ENCODE results near the gene BACH2.
A peak's percentile ranks its signal among the peaks of the same experiment; 100 is the strongest.
"Not testable (repeated sequence)": the region's sequence is repeated elsewhere in the genome, so short reads cannot be mapped to it uniquely, and the experiment has no call there.

BACH2 gene

DNA sequence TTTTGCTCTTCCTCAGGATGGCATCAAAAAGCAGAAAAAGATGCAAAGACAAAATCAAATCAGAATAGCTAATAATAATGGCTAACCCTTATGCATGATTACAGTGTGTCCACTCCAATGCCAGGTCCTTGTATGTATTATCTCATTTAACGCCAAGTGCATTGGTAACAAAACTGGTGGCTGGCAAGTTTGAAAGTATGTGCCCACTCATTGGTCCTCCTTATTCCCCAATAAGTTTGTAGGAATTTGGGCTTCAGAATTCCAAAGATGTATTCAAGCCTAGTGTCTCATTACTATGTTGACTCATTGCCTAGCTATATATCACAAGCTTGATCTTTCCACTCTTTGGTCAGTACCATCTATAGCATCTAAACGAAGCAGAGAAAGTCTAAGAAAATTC, 205.8 kb downstream of the BACH2 start:
- no peak for DNase-seq

DNA sequence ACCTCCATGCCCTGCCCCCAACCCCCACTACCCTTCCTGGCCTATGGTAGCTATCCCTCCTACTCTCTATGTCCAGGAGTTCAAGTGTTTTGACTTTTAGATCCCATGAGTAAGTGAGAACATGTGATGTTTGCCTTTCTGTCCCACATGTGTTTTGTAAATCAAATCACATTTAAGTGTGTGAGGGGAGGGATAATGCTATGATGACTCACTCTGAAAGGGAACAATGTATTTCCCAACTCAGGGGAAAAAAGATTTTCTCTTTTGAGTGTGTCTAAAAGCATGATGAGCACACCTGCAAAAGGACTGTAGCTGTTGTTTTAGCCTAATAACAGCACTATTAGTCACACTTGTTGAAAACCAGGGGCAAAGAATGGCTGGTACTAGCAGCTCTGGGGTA, 208.6 kb downstream of the BACH2 start:
- peak; percentile 53 for DNase-seq

DNA sequence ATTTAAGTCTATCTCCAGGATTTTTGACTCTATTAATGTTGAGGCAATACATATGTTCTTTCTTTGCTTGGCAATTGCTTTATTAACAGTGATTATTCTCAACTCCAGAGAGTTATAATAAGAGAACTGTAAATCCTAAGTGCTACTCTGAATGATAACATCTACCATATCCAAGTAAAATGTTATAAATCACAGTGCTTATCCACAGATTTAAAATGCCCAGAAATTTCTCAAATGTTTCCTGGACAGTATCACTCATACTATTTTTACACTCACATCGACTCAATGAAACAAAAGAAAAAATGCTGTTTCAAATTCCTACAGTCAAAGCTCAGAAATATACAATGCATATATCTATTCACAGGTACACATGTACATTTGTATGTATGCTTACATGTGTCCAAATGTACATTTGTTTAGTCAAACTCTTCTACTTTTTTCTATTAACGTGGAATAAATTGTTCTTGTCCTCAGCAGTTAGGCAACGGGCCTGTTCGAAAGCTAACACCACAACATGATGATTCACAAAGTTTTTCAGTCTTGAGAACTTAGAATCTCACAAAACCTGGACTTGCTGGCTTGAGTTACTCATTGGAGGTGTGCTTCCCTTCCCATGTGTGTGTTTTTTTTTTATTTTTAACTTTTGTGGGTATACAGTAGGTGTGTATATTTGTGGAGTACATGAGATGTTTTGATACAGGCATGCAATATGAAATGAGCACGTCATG, 209.4 kb downstream of the BACH2 start:
- peak; percentile 33 for DNase-seq

DNA sequence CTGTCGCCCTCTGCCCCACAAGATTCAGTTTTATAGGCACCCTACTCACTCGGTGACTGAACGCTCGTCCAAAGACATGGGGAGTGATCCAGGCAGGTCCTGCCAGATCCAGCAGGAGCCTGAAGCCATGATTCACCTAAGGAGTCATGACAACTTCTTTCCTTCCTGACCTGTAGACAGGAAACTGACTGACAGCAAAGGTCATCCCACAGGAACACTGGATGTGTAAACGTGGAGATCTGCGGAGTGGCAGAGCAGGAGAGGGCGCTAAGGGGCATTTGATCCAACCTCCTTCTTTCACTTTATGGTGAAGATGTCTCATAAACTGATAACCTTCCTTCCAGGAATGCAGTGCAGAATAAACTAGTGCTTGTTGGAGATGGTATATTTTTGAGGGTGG, 210.1 kb downstream of the BACH2 start:
- DNase-seq: no peak

DNA sequence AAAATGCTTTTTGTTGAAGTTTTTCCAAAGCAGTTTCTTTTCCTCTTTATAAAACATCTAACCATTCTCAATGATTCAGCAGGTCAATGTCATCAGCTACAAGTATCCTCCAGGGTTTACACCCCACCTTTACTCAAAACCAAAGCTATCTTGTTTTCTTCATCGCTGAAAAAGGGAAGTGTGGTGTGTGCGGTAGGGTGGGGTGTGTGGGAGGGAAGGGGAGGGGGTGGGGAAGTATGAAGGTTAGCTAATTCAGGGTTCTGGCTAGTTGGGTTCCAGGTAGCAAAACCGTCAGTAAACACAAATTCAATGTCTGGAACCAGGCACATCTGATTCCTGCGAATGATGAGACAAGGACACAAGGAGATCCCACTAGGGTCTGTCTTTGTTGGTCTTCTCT, 212.8 kb downstream of the BACH2 start:
- no peak for DNase-seq

DNA sequence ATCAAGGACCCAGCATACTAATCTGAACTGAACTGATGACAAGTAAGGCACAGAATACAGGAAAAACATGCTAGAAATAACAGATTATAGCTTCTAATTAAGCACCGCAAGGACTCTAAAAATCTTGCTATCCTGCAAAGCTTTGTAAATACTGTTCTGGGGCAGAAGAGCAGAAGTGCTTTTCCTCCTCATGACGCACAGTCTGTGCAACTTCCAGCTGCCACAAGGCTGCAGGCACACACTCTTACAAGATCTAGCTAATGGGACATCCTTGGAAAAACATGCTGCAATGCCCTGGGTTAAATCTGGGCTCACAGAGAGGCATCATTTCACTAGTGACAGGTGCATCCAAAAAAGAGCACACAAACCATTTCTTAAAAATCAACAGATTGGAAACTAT, 213.8 kb downstream of the BACH2 start:
- DNase-seq: no peak

DNA sequence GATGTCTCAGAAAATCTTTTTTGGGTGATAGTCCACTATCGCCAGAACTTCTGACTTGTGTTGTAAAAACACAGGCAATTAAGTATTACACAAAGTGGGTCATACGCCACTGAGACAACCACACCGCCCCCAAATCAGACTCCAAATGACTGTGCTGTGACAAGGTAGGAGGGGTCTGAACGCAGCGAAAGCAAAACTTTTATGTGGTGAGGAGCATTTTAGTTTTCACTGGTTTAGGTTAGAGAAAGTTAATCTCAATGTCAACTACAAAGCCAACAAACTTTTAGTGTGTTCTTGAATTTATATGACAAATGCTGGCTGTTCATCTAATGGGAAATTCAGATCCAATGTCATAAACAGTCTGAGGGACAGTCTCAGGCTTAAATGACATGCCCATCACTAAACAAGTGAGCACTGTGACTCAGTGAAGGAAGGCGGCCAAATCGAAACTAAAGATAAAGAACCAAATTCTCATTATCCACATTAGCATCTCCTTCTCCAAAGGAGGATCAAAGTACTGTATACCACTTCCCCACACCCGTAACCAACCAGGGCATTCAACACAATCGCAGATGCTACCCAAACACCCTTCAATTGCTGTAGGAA, 215.7 kb downstream of the BACH2 start:
- no peak for DNase-seq

DNA sequence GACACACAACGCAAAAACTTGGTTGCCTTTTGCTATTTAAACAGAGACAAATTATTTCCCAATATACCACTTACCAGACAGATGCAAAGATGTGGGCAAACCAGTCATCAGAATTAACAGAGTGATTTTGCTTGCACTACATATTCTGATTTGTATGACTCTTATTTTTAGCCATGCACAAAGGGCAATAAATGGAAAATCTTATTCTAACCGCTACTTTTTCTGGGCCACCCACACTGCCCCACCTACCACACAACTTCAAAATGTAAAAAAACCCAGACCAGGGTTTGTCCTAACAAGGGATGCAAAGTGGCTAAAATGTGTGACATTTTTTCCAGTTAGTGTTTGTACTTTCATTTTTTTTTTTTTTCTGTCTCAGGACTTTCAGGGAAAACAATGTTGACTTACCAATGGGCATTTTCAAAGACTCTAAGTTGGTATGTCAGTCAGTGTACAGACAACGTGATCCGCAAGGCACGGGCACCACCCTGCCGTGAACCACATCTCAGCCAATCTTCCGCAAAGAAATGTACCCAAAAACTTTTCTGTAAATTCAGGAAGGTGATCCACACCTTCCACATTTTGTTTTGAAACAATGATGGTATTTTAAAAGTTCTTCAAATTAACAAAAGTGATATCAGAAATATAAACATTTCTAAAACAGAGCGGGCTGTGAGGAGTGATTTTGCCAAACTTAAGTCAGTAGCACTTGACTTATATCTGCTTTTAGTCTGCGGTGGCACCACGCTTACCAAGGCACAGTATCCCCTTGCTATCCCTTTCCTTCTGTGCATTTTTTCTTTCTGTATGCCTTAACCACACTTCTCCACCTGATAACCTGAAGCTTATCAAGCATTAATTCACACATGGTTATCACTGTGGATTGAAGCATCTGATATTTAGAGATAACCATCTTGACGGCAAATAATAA, 216.8 kb downstream of the BACH2 start:
- no peak for DNase-seq

DNA sequence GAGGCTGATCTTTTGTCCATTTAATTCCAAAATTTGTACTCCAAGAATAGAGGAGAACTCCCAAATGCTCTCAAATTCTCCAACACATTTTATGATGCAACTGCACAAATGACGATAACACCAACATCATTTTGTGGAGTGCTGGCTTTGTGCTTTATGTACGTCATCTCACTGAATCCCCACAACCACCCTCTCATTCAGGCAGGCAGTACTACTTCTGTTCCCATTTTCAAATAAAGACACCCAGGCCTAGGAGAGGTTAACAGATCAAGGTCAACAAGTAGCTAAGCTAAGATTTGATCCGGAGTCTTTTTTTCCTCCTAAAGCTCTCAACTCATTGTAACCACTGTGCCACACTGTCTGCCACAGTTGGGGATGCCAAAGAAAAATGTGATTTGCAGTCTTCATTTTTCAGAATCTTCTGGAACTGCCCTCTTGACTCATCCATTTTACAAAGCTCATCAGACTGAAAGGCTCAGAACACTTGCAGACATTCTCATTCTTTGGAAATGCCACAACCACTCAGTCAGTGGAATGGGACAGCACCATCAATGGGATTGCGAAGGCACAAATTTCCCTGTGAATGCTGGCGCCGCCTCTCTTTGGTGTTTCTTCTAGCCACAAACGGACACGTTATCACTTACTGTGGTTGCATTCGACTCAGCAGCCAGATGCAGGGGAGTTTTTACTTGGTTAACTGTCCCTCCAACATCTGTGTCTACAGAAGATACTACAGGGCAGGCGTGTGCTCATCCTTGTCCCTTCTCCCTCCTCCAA, 217.9 kb downstream of the BACH2 start:
- peak; percentile 29 for DNase-seq

DNA sequence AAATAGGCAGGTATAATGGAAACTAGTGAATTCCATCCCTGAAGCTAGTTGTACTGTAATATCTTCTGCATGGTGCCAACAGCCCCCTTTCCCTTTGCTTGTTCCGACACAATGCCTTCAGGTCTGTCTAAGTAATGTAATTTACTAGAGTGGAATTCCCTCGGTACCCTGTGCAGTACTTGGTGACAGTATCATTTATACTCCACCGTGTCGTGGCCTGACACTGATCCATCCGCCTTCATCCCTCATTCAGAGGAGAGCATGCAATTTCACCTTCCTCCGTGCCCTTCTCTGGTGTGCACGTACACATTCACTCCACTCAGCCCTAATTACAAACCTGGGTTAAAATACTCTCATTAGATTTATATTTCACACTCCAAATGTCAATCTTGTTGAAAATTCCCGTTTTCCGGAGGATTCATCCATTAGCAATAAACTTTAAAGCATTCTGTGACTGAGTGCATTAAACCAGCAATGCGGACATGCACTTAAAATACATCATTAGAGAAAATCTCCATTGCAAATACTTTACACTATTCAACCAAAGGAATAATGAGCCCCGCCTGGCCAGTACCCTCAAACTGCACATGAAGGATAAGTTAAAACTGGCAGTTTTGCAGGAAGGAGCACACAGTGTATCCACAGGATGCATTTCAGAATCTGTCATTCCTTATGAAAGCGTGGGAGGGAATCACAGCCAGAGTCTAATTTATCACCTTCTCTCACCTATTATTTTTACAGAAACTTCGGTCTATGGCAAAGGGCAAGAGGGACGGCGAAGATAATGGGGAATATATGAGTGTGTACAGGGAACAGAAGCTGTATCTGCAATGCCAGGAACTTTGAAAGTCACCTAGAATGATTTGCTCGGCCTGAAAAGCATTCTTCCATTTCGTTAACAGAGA, 219.9 kb downstream of the BACH2 start:
- no peak for DNase-seq

DNA sequence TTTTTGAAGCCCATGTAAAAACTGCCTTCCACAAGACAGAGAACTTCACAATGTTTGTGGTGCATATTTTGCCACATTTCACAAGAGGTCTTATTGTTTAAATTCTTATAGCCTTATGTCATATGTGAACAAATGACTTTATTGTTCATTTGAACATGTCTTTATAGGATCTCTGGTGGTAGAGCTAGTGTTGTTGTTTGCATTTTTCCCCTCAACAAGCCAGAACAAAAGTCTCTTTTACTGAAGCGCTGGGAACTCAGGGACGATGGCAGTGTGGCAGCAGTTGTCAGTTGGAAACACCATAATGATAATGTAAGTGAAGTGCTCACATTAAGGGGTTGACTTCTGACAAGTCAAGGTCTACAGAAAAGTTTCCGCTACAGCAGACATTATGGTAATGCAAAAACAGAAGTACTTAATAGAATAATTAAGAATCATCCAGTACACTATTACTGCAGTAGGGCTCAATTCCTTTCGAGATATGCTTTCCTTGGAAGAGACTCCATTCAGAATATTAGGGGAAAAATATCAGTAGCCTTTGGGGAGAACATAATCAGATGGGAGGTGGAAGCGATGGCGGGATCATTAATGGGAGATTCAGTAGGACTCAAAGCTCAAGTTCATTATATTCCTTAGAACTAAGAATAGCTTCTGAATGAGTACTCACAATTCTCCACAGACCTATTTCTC, 222.3 kb downstream of the BACH2 start:
- DNase-seq: peak; percentile 19

DNA sequence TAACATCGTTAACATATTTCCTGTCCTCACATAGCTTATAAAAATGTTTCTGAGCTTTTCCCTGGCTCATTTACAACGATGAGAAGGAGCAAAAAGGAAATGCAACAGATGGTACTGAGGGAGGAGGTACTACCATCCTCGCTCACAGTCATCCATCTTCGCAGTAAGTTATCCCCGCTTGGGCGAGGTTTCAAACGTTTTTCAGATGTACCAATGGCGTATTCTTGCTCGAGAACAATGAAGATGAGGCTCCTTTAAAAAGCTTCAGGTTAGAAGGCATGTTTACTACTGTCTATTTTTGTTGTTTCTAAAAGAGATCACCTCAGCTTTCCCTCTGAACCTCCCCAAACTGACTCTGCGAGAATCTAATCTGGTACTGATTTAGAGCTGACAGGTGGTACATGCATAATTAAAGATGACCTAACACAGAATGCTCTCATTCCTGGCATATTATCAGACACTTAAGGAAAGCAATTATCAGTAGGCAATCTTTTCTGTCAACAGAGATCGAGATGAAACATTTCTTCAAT, 223.6 kb downstream of the BACH2 start:
- DNase-seq: no peak

DNA sequence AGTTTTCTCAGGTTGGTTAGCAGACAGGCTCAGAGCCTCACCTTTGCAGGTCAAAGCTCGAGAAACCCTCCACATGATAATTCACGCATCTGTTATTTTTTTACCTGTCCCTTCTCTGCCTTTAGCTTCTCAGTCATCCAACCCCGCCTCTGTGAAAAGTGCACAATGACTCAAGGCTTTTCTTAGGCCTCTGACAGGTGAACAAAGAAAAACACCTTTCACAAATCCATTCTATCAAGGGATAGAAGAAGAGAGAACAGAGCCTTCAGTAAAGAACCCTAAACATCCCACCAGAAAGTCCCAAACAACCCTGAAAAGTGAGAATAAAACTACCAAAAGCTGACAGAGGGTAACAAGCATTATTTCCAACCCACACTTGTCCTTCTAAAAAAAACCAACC, 224.1 kb downstream of the BACH2 start:
- no peak for DNase-seq

DNA sequence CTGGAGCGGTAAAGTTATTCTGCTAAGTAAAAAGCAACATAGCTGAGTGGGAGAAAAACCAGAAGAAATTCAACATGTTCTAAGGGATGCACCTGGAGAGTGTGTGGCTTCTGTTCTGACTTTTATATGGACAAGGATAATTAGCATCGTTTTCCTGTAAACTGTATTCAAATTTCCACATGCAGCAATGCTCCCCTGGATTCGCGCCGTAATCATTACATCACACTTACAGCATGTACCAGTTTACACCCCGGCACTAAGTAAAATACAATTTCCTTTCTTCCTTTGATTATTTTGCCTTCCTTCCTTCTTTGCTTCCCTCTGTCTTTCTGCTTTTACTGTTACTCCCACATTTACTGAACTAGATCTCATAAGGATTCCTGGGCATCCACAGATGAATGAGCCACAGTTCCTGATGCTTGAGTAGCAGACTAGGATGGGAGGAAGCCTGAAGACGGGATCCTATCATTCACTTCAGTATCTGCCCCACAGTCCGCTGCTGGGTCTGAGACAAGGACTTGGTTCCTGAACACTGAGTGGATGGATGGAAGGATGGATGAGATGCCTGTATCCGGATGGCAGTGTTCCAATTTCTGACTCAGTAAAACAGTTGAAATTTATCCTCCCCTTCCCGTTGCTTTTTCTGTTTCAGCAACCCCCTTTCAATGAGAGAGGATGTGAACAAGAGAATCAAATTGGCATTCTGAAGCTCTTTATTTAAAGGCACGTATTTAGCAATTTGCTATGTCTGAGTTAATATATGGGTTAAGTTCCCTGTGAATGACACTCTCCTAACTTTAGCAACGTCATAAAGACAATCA, 227.7 kb downstream of the BACH2 start:
- DNase-seq: peak; percentile 68

DNA sequence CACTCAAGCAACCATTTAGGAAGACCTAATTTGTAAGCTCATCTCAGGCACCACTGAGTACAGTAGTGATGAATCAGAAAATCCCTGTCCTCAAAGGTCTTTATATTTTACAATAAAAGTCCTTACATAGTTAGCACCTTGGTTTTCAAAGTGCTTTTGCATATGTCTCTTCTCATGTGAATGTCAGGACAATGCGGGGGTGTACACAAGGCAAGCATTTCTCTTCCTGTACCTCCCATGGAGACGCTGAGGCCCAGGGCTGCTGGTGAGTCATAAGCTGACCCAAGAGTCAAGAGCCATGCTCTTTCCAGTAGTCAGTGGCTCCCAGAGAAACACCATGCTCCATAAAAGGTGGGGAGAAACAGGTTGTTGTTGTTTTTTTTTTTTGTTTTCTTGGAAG, 228.4 kb downstream of the BACH2 start:
- peak; percentile 84 for DNase-seq

DNA sequence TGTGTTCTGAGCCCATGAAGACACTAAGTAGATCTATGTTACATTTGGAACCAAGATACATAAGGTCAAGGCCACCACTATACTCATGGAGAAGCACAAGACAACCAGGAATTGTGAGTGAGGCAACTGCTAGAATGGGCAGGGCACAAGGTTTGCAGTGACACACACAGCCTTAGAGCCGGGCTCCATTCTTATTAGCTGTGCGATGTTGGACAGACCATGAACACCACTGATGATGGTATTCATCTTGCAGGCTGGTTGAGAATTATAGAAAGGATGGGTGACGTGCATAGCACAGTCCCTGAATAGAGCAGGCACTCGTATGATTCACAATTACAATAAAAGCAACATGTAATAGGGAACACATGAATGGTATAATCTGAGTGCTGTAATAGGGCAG, 229.9 kb downstream of the BACH2 start:
- DNase-seq: peak; percentile 71

DNA sequence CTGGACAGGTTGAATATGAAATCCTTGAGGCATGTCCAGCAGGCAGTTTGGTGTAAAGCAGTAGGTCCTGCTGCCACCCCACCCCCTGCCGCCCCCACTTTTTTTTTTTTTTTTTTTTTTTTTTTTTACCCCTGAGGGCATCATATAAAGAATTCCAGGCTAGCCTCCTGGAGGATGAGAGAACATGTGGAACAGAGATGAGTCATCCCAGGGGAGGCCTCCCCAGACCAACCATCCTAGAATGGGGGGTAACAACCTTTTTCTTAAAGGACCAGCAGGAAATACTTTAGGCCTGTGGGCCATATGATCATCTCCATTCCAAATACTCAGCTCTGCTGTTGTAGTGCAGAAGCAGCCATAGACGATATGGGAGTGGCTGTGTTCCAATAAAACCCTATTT, 231.5 kb downstream of the BACH2 start:
- DNase-seq: peak; percentile 31

DNA sequence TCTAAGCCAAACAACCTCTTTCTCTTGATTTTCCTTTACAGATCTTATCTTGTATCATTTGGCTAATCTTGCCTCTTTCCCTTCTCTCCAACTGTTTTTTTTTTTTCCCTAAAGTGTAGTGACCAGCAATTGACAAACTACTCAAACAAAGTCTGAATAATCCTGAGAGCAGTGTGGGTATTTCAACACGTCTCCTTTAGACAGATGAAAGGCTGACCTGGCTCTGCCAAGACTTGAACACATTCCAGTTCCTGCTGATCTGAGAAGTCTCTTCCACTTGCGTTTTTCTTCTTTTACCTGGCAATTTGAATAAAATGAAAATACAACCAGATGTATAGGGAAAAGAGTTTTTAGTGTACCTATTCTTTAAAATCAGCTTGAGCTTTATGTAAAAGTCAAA, 234.0 kb downstream of the BACH2 start:
- no peak for DNase-seq

DNA sequence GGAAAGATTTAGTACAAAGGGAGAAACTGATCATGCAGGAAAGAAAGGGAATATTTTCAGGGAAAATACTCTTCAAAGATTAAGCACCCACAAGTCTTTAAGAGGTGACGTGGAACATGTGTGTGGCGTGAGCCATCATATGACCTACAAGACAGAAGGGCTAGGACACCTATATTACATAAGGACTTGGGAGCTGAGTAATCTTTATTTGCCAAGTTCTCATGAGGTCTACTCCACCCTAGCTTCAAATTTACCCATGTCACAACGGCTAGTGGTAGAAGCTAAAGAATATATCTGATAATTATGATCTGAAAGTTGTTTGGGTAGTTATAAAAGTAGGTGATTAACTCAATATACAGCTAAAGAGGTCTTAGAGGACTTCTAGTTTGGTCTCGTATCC, 234.6 kb downstream of the BACH2 start:
- no peak for DNase-seq

DNA sequence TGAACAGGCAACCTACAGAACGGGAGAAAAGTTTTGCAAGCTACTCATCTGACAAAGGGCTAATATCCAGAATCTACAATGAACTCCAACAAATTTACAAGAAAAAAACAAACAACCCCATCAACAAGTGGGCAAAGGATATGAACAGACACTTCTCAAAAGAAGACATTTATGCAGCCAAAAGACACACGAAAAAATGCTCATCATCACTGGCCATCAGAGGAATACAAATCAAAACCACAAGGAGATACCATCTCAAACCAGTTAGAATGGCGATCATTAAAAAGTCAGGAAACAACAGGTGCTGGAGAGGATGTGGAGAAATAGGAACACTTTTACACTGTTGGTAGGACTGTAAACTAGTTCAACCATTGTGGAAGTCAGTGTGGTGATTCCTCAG, 237.5 kb downstream of the BACH2 start:
- DNase-seq: not testable (repeated sequence)
